WI38 (cell line): ENCODE data around the gene PAX1.

Experiments
- H3K4me3 ChIP-seq: 2 replicates; pipeline ENCODE4 v1.5.1; 2011; ENCODE audit warnings: low read depth, mild to moderate bottlenecking, control low read depth, low read length
- CTCF ChIP-seq: IDR thresholded peaks from 2 replicates; pipeline ENCODE4 v1.5.1; 2012; ENCODE audit warnings: low read depth, mild to moderate bottlenecking, control low read depth, low read length

Gene PAX1

GRCh38 chr20:21685981-21686380 is 19.5 kb upstream of the PAX1 start:
- TF ChIP-seq CTCF: no peak
- H3K4me3 ChIP-seq: no peak overlapping the region

GRCh38 chr20:21693322-21693721 is 12.1 kb upstream of the PAX1 start:
- H3K4me3 ChIP-seq: no peak overlapping the region
- no peak for TF ChIP-seq CTCF

DNA sequence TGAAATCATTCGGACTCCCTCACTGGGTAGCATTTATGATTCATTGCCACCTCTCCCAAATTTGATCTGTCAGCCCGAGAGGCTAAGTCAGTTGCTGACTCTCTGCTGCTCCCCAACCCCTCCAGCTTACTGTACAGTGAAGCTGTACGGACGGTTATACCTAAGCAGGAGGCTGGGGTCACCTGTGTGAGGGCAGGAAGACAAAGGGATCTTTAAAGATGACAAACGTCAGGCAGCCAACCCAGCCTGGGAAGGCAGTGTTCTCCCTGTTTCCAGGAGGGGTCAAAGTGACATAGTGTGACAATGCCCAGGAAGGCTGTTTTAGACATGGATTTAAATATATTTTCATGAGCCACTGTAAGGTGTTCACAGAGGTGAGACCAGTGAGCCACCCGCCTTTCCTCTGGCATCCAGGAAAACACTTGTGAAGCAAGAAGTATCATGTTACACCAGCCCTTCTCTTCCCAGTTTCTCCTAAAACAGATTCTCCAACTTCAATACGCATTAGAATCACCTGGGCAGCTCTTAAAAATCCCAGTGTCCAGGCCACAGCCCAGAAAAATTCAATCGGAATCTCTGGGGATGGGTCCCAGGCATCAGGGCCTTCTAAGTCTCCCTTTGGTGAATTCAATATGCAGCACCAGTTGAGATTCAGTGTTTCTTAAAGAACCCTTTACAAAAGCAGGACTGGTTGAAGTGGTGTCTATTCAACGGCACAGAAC is 6.8 kb upstream of the PAX1 start:
- no peak overlapping the region for H3K4me3 ChIP-seq
- no peak for TF ChIP-seq CTCF

- no peak for TF ChIP-seq CTCF
- H3K4me3 ChIP-seq: no peak overlapping the region
These were observed 6.3 kb upstream of the PAX1 start for GRCh38 chr20:21699216-21699508.

- H3K4me3 ChIP-seq: no peak overlapping the region
- TF ChIP-seq CTCF: no peak
These were observed 4.1 kb upstream of the PAX1 start for GRCh38 chr20:21701171-21701876.

GRCh38 chr20:21702016-21702415 is 3.4 kb upstream of the PAX1 start:
- no peak overlapping the region for H3K4me3 ChIP-seq
- TF ChIP-seq CTCF: no peak

DNA sequence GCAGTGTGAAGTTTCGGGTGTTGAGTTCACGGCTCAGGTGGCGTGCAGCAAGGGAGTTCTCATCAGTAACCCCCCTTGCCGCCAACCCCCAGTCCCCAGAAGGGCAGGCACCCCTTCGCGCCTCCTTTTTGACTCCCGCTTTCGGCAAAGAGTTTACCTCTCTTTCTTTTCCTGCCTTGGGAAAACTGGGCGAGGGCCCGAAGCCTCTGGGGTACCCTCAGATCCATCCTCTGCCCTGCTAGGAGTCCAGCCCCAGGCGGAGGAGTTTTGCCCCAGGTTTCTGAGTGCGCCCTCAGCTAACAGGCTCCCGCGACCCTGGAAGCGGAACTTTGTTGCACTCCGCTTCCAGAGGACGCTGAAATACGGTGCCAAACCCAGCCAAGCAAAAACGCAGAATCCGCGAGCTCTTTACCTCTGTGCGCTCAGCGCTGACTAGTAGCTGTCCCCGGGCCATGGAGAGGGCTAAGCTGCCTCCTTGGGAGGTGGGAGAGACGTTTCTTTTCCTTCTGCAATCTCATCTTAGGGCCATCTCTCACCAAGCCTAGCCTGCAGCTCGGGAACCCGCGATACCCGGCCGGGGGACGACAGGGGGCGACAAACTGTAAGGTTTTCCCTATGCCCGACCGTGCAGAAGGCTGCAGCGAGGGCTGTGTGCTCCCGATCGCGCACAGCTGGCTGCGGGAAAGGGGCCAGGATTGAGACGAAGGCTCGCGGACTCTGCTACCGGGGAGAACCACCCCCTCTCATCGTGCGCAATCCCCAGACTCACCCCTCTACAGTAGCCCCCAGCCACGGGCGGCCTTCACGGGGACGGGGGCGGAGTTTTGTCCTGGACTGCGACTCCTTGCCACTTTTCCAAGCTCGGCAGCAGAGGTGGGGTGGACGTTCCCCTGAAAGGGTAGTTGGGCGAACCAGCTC is 2.7 kb upstream of the PAX1 start:
- TF ChIP-seq CTCF: peak; percentile 45
- no peak overlapping the region for H3K4me3 ChIP-seq
